GM19452 (cell line): ENCODE results near the gene LAMA5.

Experiments
- ATAC-seq: cut with Tn5 transposase; IDR thresholded peaks from one replicate; pipeline ENCODE4 v1.9.1; 2021; ENCODE audit not compliant: unreplicated experiment

Gene LAMA5

DNA sequence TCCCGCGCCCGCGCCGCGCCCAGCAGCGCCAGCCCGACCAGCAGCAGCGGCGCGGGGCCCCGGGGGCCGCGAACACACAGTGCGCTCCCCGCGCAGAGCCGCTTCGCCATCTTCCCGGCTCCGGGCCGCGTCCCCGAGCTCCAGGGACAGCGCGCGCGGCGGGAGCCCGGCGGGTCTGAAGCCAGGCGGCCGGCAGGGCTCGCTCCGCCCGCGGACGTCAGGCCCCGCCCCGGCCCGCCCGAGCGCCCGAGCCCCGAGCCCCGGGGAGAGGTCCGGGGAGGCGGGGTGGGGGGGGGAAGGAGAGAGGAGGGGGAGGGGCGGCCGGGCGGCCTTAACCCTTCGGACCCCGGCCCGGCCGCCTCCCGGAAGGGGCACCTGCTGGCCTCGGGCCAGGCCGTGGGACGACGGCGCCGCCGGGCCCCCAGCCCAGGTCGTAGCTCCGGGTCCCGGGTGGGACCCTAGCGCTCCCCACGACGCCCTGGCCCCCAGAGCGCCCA, at the start of gene LAMA5:
Gene LAMA5 (minus strand): TSS at position 177 of the 497 bp plus-strand sequence. CDS start 67 bp downstream, at position 110.
- ATAC-seq, result no peak

DNA sequence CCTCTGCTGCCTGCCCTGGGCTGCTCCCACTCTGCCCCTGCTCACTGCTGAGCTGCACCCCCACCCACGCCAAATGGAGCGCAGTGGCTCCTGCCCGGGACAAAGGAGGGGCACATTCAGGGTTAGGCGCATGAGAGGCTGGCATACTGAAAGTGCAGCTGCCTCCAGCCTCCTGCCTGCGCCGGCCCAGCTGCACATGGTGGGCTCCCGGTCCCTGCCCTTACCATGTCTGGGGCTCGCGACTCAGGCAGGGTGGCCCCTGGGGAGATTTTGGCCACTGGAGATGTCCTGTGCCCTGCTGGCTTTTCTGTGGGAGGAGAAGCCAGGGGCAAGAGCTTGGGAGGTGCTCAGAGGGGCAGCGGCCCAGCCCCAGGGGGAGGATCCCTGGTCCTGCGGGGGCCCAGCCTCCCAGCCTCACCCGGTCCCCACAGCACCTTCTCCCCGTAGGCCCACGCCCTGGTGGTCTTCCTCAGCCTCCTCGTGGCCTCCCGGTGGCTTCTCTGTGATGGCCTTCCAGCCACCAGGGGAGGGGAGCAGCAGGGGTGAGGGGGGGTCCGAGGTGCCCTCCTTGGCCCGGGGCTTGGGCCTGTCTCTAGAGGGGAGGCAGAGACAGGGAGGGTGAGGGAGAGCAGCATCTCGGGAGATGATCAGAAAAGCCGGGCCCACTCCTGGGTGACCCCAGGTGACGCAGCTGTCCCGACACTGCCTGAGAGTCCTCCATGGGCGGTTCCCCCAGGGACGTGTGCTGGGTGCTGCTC, 48.4 kb upstream of the LAMA5 start:
- ATAC-seq, result no peak

GRCh38 chr20:62413896-62414481, 46.9 kb upstream of the LAMA5 start:
- ATAC-seq, result no peak

DNA sequence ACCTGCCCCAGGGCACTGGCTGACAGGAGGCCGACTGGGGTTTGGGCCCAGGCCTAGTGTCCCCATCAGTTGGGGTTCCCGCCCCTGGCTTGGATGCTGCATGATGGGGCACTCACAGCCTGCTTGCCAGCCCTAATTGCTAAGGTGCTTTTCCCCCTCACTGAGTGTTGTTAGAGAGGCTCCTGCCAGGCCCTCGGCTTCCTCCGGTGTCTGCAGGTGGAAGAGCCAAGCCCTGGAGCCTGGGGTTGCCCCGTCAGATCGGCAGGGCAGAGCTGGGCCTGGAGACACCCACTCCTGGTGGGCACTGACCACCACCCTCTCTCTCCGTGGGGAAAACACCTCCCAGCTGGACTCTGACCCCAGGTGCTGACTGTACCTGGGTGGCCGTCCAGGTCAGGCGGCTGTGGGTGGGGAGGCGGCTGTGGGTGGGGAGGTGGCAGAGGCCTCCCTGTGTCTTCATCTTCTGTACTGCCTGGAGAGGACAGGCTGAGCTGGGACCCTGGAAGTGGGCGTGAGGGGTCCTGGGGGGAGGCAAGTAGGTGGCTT, 46.0 kb upstream of the LAMA5 start:
- no peak for ATAC-seq

GRCh38 chr20:62412194-62413024, 45.3 kb upstream of the LAMA5 start:
- ATAC-seq, result no peak

DNA sequence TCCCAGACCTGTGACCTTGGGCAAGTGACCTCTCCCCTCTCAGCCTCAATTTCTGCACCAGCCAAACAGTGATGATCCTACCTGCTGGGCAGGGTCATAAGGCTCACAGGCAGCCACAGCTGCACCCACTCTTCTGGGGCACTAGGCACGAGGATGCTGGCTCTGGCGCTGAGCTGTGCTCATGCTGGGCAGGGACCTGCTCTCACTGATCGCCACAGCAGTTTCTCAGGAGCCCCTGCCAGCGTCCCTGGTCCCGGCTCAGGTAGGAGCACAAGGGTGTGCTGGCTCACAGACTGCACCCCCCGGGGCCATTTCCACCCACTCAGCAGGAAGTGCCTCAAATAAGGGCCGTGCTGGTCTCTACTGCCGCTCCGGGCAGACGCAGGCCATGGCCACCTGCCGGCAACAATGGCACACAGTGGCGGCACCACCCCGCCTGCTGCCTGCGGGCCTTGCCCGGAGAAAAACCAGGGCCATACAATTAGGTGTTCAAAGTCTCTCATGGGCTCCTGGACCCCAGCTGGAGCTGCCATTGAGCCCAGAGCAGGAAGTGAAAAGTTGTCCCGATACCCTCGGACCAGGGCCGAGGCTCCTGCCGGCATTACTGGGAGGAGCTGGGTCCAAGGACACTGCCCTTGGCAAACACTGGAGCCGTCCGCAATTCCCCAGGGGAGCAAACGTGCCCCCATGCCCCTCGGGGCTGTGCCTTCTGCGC, 44.5 kb upstream of the LAMA5 start:
- ATAC-seq, result no peak

GRCh38 chr20:62410746-62411478, 43.8 kb upstream of the LAMA5 start:
- ATAC-seq, result no peak

DNA sequence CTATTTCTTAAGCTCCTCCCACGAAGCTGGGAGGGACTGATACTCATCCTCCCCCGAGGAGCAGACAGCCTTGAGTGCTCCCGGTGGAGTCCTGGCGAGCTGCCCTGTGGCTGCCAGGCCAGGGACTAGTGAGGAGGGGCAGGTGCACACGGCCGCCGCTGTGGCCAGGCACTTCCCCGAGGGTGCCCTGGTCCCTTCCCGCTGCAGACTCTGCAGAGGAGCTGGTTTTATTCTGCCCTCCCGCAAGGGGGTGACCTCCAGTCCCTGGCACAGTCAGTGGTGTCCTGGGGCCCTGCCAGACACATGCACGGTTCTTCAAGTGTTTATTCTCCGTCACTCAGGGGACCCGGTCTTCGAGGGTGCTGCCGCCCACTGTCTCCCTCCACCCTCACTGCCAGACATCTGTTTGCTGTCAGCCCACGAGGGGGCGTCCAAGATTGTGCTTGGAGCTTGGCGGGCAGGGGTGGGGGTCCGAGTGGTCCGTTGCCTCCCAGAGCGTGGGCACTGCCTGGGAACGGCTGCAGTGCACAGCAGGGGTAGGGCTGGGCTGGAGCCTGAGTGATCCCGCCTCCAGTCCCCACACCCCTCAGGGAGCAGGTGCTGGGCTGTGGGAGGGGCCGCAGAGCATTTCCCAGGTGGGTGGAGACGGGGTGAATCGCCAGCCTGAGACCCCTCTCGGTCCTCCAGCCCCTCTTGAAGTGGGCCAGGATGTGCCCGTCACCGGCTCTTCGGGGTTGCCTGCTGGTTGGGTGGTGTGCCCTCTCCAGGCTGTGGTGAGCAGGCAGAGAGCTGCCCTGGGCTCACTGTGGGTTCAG, 43.0 kb upstream of the LAMA5 start:
- no peak for ATAC-seq

DNA sequence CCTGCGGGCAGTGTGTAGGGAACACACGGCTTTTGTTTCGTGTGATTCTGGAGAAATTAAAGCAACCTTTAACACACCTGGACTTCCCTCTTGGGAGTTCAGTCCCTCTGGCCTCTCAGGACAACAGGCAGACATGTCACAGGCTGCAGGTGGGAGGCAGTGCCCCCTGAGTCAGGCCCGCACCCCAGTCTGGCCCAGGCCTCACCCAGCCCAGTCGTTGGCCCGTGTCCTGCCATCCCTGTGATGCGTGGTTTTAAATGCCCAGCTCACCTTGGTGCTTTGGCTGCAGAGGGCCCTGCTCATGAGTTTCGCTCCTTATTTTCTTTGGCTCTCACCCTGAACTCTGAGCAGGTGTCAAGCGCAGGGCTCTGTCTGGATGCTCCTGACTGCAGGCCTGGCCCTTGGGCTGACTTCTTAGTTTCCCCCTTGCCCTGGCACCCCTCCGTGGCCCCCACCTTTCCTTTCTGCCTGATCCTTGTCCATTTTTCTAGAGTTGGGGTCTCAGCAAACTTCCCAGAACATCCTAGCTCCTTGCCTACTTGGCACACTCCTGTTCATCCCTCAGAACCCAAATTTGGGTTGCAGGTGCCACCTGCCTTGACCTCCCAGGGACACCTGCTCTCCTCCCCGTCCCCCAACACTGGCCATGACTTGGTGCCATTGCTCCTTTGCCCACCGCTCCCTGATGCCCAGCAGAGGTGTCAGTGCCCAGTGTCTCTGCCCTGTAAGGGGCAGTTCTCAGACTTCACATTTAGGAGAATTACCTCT, 42.2 kb upstream of the LAMA5 start:
- ATAC-seq, result no peak

- ATAC-seq, result no peak
Observed at GRCh38 chr20:62408640-62409039, 41.5 kb upstream of the LAMA5 start.

GRCh38 chr20:62408055-62408454, 40.9 kb upstream of the LAMA5 start:
- no peak for ATAC-seq

DNA sequence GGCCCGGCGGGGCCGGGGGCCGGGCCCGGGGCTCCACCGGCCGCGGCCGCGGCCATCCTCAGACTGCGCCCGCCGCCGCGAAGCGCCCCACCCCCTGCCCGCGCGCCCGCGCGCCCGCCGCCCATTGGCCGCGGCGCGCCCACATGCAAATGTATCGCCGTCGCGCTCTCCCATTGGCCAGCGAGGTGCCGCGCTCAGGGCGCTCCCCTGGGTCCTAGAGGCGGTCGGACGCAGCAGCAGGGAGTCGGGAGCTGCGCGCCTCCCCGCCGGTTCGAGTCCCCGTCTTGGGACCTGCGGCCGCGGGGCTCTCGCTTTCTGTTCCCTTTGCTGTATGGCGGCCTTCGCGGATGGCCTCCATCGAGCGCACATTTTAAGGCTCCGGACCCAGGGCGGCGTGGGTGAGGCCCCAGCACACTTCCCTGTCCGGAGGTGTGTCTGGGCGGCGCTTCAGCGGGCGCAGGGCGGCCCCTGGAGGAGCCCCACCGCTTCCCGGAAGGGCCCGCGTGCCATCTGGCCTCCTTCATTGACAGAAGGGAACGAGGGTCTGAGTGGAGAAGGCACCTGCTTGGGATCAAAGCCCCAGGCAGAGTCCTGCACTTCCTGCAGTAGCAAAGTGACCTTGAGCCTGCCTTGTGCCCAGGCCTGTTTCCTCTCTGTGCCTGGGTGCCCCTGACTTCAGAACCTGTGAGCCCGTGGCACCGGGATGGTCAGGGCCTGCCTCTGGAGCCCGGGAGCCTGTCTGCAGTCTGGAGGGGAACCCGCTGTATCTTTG, 40.3 kb upstream of the LAMA5 start, which contains the start of gene CABLES2:
Gene CABLES2 (minus strand): TSS at position 65 of the 772 bp plus-strand sequence. CDS start 9 bp downstream, at position 56.
- ATAC-seq, result peak; percentile 88

GRCh38 chr20:62406635-62407176, 39.6 kb upstream of the LAMA5 start:
- ATAC-seq, result peak; percentile 3

GRCh38 chr20:62405981-62406513, 38.9 kb upstream of the LAMA5 start:
- no peak for ATAC-seq

GRCh38 chr20:62405108-62405980, 38.2 kb upstream of the LAMA5 start:
- ATAC-seq, result no peak

DNA sequence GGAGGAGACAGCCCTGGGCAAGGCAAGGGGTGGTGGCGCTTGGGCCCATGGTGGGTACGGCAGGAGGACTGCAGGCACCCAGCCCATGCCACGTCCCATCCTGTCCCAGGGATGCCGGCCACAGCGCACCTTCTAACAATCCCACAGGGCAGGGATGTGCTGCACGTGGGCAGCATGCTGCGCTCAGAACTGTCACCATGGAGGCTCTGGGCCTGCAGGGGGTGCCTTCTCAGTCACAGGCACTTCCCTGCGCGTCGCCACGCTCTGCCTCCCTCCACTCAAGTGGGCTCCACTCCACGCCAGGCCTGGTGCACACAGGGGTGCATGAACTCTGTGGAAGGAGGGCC, 37.6 kb upstream of the LAMA5 start:
- no peak for ATAC-seq
